ENCODE measurements around the gene ATG101. TPM values are rescaled to one million over a fixed set of nuclear protein-coding genes. Genes with fewer than 3 reads are reported as not detected.

The ATG101 gene
- total and polyA plus RNA-seq, 2 of the 8 experiments (the other 6 are each of a cell fraction or from before 2014, with no cell fraction given): 49.8 to 55.9 TPM

- H4K5ac ChIP-seq (ENCODE audit: insufficient read length, low read depth, low read length): no peak overlapping the region
- H3K79me1 ChIP-seq (ENCODE audit: low read depth, low read length): no peaks in the 10 kb centered on the region
- 0 out of 2 replicates have a peak, but pooled peaks cover 2% of the 10 kb centered on the region for H3K23me2 ChIP-seq (ENCODE audit: low read depth, low read length)
- no peaks in the 10 kb centered on the region for H3K79me2 ChIP-seq (ENCODE audit: control insufficient read depth in 1 of 2, insufficient read depth in 2 of 2, low read length in 2 of 2)
- H2BK5ac ChIP-seq (ENCODE audit: low read depth, low read length): peak overlapping the region; percentile 46
- H2BK15ac ChIP-seq (ENCODE audit: low read length): peak overlapping the region; percentile 24; the same call in 1 of the 2 replicates
- H3K14ac ChIP-seq (ENCODE audit: insufficient read length): no peak overlapping the region
- no peak overlapping the region for H3K56ac ChIP-seq (replicated peaks; ENCODE audit: insufficient read length, low read depth, low read length)
- H2BK20ac ChIP-seq (ENCODE audit: low read length): peak overlapping the region; percentile 97
- H3K4me2 ChIP-seq (ENCODE audit: insufficient read depth in 1 of 2, low read depth in 2 of 2, low read length in 2 of 2): no peak overlapping the region
- H3K27ac ChIP-seq (ENCODE audit: low read depth, low read length): no peak overlapping the region
- 89% methylated on average over 7 of the region's 7 CpGs; no CpG with 5 or more reads in 1 of the 2 experiments for WGBS, 2 experiments (ENCODE audit: extremely low coverage in 1 of 2, insufficient coverage in 1 of 2, insufficient read length in 1 of 2, insufficient replicate concordance in 2 of 2, low coverage in 1 of 2, low lambda C conversion rate in 2 of 2, missing lambda C conversion rate in 1 of 2)
- H3K9ac ChIP-seq (replicated peaks in 1 of 4; ENCODE audit: extremely low read depth in 1 of 4, low read depth in 3 of 4, low read length in 3 of 4): no peak overlapping the region
- H2AFZ ChIP-seq (ENCODE audit: low read length): no peak overlapping the region
- H2AK5ac ChIP-seq (ENCODE audit: low read depth, low read length): peak overlapping the region; percentile 89; the same call in 1 of the 2 replicates
- H2BK120ac ChIP-seq (replicated peaks; ENCODE audit: low read depth, low read length): no peak overlapping the region
- peak overlapping the region; percentile 78; the same call in 1 of the 2 replicates for H2BK12ac ChIP-seq (ENCODE audit: low read depth, low read length)
- CTCF ChIA-PET (ENCODE audit: partially characterized antibody): interaction anchor here (0.6 to 12.6 kb wide), 20 partner anchors 8 to 858 kb away, joined by 3 to 338 read pairs (median 6); no protein-coding TSS in a partner anchor
- no peak overlapping the region for H3K23ac ChIP-seq (ENCODE audit: insufficient read length)
- POLR2A ChIA-PET (ENCODE audit: partially characterized antibody): interaction anchor here (1.9 to 2.0 kb wide), 2 partner anchors 86 to 96 kb away, joined by 4 to 5 read pairs; no protein-coding TSS in a partner anchor
- no peaks in the 10 kb centered on the region for H3K36me3 ChIP-seq (ENCODE audit: control insufficient read depth in 2 of 4, insufficient read depth in 4 of 4, low read length in 3 of 4)
- no peak for DNase-seq (ENCODE audit: low read depth in 1 of 2, low spot score in 2 of 2)
- no peaks in the 10 kb centered on the region for H4K20me1 ChIP-seq (replicated peaks in 1 of 2; ENCODE audit: control insufficient read depth in 1 of 2, insufficient read depth in 2 of 2, low read length in 2 of 2)
- no peak for FAIRE-seq
- H3K27me3 ChIP-seq (replicated peaks in 1 of 4; ENCODE audit: control insufficient read depth in 3 of 4, extremely low read depth in 1 of 4, insufficient read depth in 3 of 4, low read length in 3 of 4): no peaks in the 10 kb centered on the region
- no peaks in the 10 kb centered on the region for H3K9me3 ChIP-seq (ENCODE audit: insufficient read depth in 2 of 2, low read depth in 1 of 2, low read length in 1 of 2)
- H3K18ac ChIP-seq (ENCODE audit: extremely low read depth, low read length): 0 out of 2 replicates have a peak overlapping the region, but pooled peaks have one; percentile 36
- H3K4ac ChIP-seq (replicated peaks; ENCODE audit: insufficient read length, low read depth, low read length): no peak overlapping the region
- H4K8ac ChIP-seq (ENCODE audit: extremely low read depth, insufficient read depth, low read length): no peak overlapping the region
- no peak overlapping the region for H3K4me3 ChIP-seq (ENCODE audit: extremely low read depth in 1 of 4, insufficient read depth in 2 of 4, low read depth in 3 of 4, low read length in 4 of 4)
- H3K4me1 ChIP-seq (replicated peaks in 1 of 4; ENCODE audit: control insufficient read depth in 3 of 4, insufficient read depth in 4 of 4, low read length in 3 of 4): peaks cover 32 to 53% (median 35%) of the 10 kb centered on the region in 4 experiments
- peak overlapping the region; percentile 14 for H4K91ac ChIP-seq (replicated peaks; ENCODE audit: insufficient read length, low read length)
- TF ChIP-seq BCL11A (IDR thresholded peaks at IDR 0.05; ENCODE audit: low read depth in 2 of 2, low read length in 2 of 2) (no peak), NRF1 (IDR thresholded peaks at IDR 0.05; ENCODE audit: low read depth, low read length) (no peak), RFX5 (IDR thresholded peaks at IDR 0.05; ENCODE audit: borderline replicate concordance, low read depth, low read length) (no peak), TAF7 (optimal IDR thresholded peaks at IDR 0.05; ENCODE audit: borderline replicate concordance, low read depth, low read length) (no peak), SUZ12 (IDR thresholded peaks at IDR 0.05; ENCODE audit: low read length) (no peak), GABPA (IDR thresholded peaks at IDR 0.05; ENCODE audit: borderline replicate concordance, insufficient read depth, low read length) (no peak), RNF2 (IDR thresholded peaks at IDR 0.05; ENCODE audit: borderline replicate concordance, low read depth, low read length, missing control alignments, poor library complexity, severe bottlenecking) (no peak), EGR1 (IDR thresholded peaks at IDR 0.05; ENCODE audit: borderline replicate concordance, low read depth, low read length) (no peak), TAF1 (IDR thresholded peaks at IDR 0.05; ENCODE audit: low read depth, low read length) (no peak), HDAC6 (IDR thresholded peaks at IDR 0.05; ENCODE audit: low read depth, low read length) (no peak), KDM5A (IDR thresholded peaks at IDR 0.05; ENCODE audit: low read length) (no peak), CHD2 (IDR thresholded peaks at IDR 0.05; ENCODE audit: low read length) (no peak), CHD1 (IDR thresholded peaks at IDR 0.05; ENCODE audit: low read depth, low read length) (no peak), RXRA (IDR thresholded peaks at IDR 0.05; ENCODE audit: insufficient read depth, low read depth, low read length) (no peak)
These were observed 53.1 kb downstream of the ATG101 start for GRCh38 chr12:52122904-52123303.

Data from H1 (cell line).